Hematopoietic multipotent progenitor cell (in vitro differentiated cells): ENCODE data around the gene TPT1. TPM values are rescaled to one million over a fixed set of nuclear protein-coding genes. Genes with fewer than 3 reads are reported as not detected.
"Not testable (repeated sequence)": the region's sequence is repeated elsewhere in the genome, so short reads cannot be mapped to it uniquely, and the experiment has no call there.

Experiments used
- DNase-seq, 3 donors: peaks; one replicate each; pipeline ENCODE4 v3.0.0-alpha.2; 2011 to 2015; ENCODE audit warnings: low read depth in 2 of 3, low spot score in 2 of 3
- total RNA-seq: library from RNA; depleted of rRNA; stranded (reverse); fragments of >200 nt; gene quantifications from one replicate; pipeline ENCODE4 v1.2.3, GENCODE V29; 2012

Gene TPT1
- total RNA-seq, 1 donor, result 1,632 TPM

GRCh38 chr13:45368005-45368404, 27.0 kb upstream of the TPT1 start:
- no peak for DNase-seq

GRCh38 chr13:45367358-45367757, 26.4 kb upstream of the TPT1 start:
- DNase-seq, result peak; percentile 63 to 94 (median 93)

GRCh38 chr13:45365558-45365885, 24.5 kb upstream of the TPT1 start:
- no peak for DNase-seq

GRCh38 chr13:45364876-45365557, 24.0 kb upstream of the TPT1 start:
- no peak for DNase-seq

GRCh38 chr13:45362939-45363338, 22.0 kb upstream of the TPT1 start:
- DNase-seq, result peak in 1 of 3 donors; percentile 30

GRCh38 chr13:45361596-45362206, 20.7 kb upstream of the TPT1 start:
- no peak for DNase-seq

GRCh38 chr13:45356966-45357672, 16.1 kb upstream of the TPT1 start:
- peak in 2 of 3 donors; percentile 61 to 95 for DNase-seq

- no peak for DNase-seq
Measured at GRCh38 chr13:45353895-45354294, 12.9 kb upstream of the TPT1 start.

GRCh38 chr13:45352031-45352430, 11.0 kb upstream of the TPT1 start:
- no peak for DNase-seq

- no peak for DNase-seq
Measured at GRCh38 chr13:45350152-45350551, 9.2 kb upstream of the TPT1 start.

GRCh38 chr13:45349438-45349837, 8.5 kb upstream of the TPT1 start:
- no peak for DNase-seq

- not testable (repeated sequence) for DNase-seq
Measured at GRCh38 chr13:45344064-45344463, 3.1 kb upstream of the TPT1 start.

- not testable (repeated sequence) for DNase-seq
Measured at GRCh38 chr13:45343102-45343501, 2.1 kb upstream of the TPT1 start.

GRCh38 chr13:45342668-45343067, 1.7 kb upstream of the TPT1 start:
- not testable (repeated sequence) for DNase-seq

GRCh38 chr13:45341799-45342500, 967 bp upstream of the TPT1 start:
- DNase-seq, result no peak

- DNase-seq, result peak; percentile 52 to 87 (median 85)
Measured at GRCh38 chr13:45340422-45341033, 455 bp downstream of the TPT1 start.

GRCh38 chr13:45339867-45340266, 1.1 kb downstream of the TPT1 start:
- no peak for DNase-seq

- DNase-seq, result no peak
Measured at GRCh38 chr13:45339399-45339798, 1.6 kb downstream of the TPT1 start.

GRCh38 chr13:45337803-45338202, 3.2 kb downstream of the TPT1 start:
- DNase-seq, result no peak

GRCh38 chr13:45337395-45337794, 3.6 kb downstream of the TPT1 start:
- DNase-seq, result no peak
